Endothelial cell of umbilical vein (primary cell): ENCODE measurements around the gene CFAP20DC. TPM values are rescaled to one million over a fixed set of nuclear protein-coding genes. Genes with fewer than 3 reads are reported as not detected.

Experiments used
- BruUV-seq: library from RNA; stranded (reverse); fragments of 400-500 nt; replicated peaks from 2 replicates; lab custom pipeline; 2021; lab: Mats Ljungman, UMichigan
- CTCF ChIA-PET: fragments of 300-600, 350-600 bp; sonication (Branson Sonifier 250); formaldehyde crosslinking; loops from one replicate; lab custom pipeline; 2021; ENCODE audit warnings: antibody characterized with exemption, inconsistent platforms; lab: Charles Lee
- POLR2A ChIA-PET: fragments of 300-600, 350-600 bp; sonication (Branson Sonifier 250); formaldehyde crosslinking; loops from one replicate; lab custom pipeline; 2021; ENCODE audit warnings: antibody characterized with exemption, inconsistent platforms; lab: Charles Lee
- DNase-seq: peaks from one replicate; pipeline ENCODE4 v3.0.0-alpha.2; 2011; ENCODE audit warnings: low read depth, low spot score
- FAIRE-seq: peaks from 2 replicates; lab custom pipeline; 2011; peaks lifted over from hg19 to GRCh38; lab: Jason Lieb, UNC
- H2AFZ ChIP-seq: 2 replicates; pipeline ENCODE4 v1.6.0; 2012; ENCODE audit warnings: low read depth, low read length, control low read depth, inconsistent platforms
- H3K27ac ChIP-seq: 2 replicates; pipeline ENCODE4 v1.5.1; 2011; ENCODE audit warnings: low read depth, mild to moderate bottlenecking, control low read depth, low read length, moderate library complexity; ENCODE audit not compliant: insufficient read depth
- H3K27me3 ChIP-seq, 2 experiments: 2 replicates each; pipeline versions ENCODE4 v1.6.0 to v1.6.1; 2011; ENCODE audit warnings: low read length in 2 of 2, mixed read lengths in 1 of 2; ENCODE audit not compliant: control insufficient read depth in 2 of 2, insufficient read depth in 2 of 2
- H3K36me3 ChIP-seq, 2 experiments: 2 replicates in 1 of 2; 3 replicates in 1 of 2; pipeline ENCODE4 v1.5.1; 2011; ENCODE audit warnings: low read length in 2 of 2, mild to moderate bottlenecking in 1 of 2, moderate library complexity in 1 of 2; ENCODE audit not compliant: control insufficient read depth in 2 of 2, insufficient read depth in 2 of 2; ENCODE audit errors: extremely low read depth in 1 of 2
- H3K4me1 ChIP-seq: 3 replicates; pipeline ENCODE4 v1.5.1; 2011; ENCODE audit warnings: mild to moderate bottlenecking, low read length; ENCODE audit not compliant: control insufficient read depth, insufficient read depth; ENCODE audit errors: extremely low read depth
- H3K4me2 ChIP-seq: 2 replicates; pipeline ENCODE4 v1.6.1; 2011; ENCODE audit warnings: low read length, control low read depth, mixed read lengths; ENCODE audit not compliant: insufficient read depth
- H3K4me3 ChIP-seq, 3 experiments: fragments of 200-600 bp in 1 of 3; sonication (generic), shearing (Covaris generic) in 1 of 3; replicated peaks in 1 of 3; 2 replicates each; pipeline ENCODE4 v1.5.1; 2011 to 2016; ENCODE audit warnings: control low read depth in 3 of 3, low read length in 3 of 3, mild to moderate bottlenecking in 2 of 3, inconsistent platforms in 1 of 3, low read depth in 1 of 3, moderate library complexity in 1 of 3; ENCODE audit not compliant: insufficient read depth in 1 of 3
- H3K79me2 ChIP-seq: 2 replicates; pipeline ENCODE4 v1.6.0; 2012; ENCODE audit warnings: low read length, inconsistent platforms; ENCODE audit not compliant: control insufficient read depth, insufficient read depth
- H3K9ac ChIP-seq: replicated peaks from 2 replicates; pipeline ENCODE3; 2011; ENCODE audit warnings: low read length, control low read depth; ENCODE audit not compliant: insufficient read depth; ENCODE audit errors: extremely low read depth
- H3K9me1 ChIP-seq: replicated peaks from 3 replicates; pipeline ENCODE4 v1.6.0; 2011; ENCODE audit warnings: mild to moderate bottlenecking, low read length; ENCODE audit not compliant: control insufficient read depth, insufficient read depth; ENCODE audit errors: extremely low read depth
- H3K9me3 ChIP-seq: replicated peaks from 2 replicates; pipeline ENCODE4 v1.5.1; 2012; ENCODE audit warnings: low read length, inconsistent platforms; ENCODE audit not compliant: control insufficient read depth, insufficient read depth
- H4K20me1 ChIP-seq: replicated peaks from 2 replicates; pipeline ENCODE3; 2011; ENCODE audit warnings: mild to moderate bottlenecking, low read length; ENCODE audit not compliant: control insufficient read depth, insufficient read depth; ENCODE audit errors: extremely low read depth
- EZH2 ChIP-seq: IDR thresholded peaks from 2 replicates; pipeline ENCODE4 v1.6.1; 2012; ENCODE audit warnings: borderline replicate concordance, low read depth, mild to moderate bottlenecking, moderate library complexity, low read length, inconsistent platforms; ENCODE audit not compliant: severe bottlenecking
- FOS ChIP-seq: IDR thresholded peaks from 2 replicates; pipeline ENCODE4 v1.6.1; 2011; ENCODE audit warnings: mild to moderate bottlenecking, low read length, moderate library complexity, borderline replicate concordance; ENCODE audit not compliant: insufficient read depth
- GATA2 ChIP-seq: IDR thresholded peaks from 2 replicates; pipeline ENCODE4 v1.7.0; 2011; ENCODE audit warnings: low read depth, mild to moderate bottlenecking, moderate library complexity, mixed read lengths, low read length; ENCODE audit not compliant: insufficient read length, insufficient read depth
- JUN ChIP-seq: IDR thresholded peaks from 2 replicates; pipeline ENCODE4 v1.6.1; 2011; ENCODE audit warnings: borderline replicate concordance, low read depth; ENCODE audit not compliant: insufficient read length, insufficient read depth
- MYC ChIP-seq: IDR thresholded peaks from one replicate; pipeline ENCODE4 v1.6.1; 2011; ENCODE audit warnings: mild to moderate bottlenecking, low read depth, low read length
- POLR2A ChIP-seq: IDR thresholded peaks from 2 replicates; pipeline ENCODE4 v1.6.1; 2012; ENCODE audit warnings: low read depth, mild to moderate bottlenecking, control low read depth, low read length
- POLR2AphosphoS5 ChIP-seq: IDR thresholded peaks from 2 replicates; pipeline ENCODE4 v1.6.1; 2012; ENCODE audit warnings: low read depth, mild to moderate bottlenecking, control low read depth, low read length, moderate library complexity; ENCODE audit not compliant: insufficient read depth
- dilution Hi-C: fragments of 300-500 bp; cut with MboI; formaldehyde crosslinking; loops from one replicate; pipeline ENCODE4 v1.15.0; 2019; ENCODE audit warnings: low sequenced_read_pairs; ENCODE audit not compliant: extremely low pct_ligation_motif_present
- intact Hi-C: fragments of 100-400 bp; cut with micrococcal nuclease; formaldehyde crosslinking; loops from one replicate; pipeline ENCODE4 v1.10.0; 2022
- polyA plus RNA-seq, 4 experiments: library from polyadenylated mRNA; depleted of rRNA in 3 of 4; stranded (reverse) in 3 of 4; unstranded in 1 of 4; fragments of >200 nt; gene quantifications; 2 replicates each; pipeline versions ENCODE4 v1.2.1 to v1.2.3, GENCODE V29; 2011 to 2012; ENCODE audit warnings: missing spikeins in 1 of 4
- total RNA-seq: library from RNA; stranded (reverse); gene quantifications from 2 replicates; pipeline ENCODE4 v1.2.3, GENCODE V29; 2021
- TF ChIP-seq, protein P1 (sequence below), 2 donors: IDR thresholded peaks; 1 replicate in 1 of 2; 2 replicates in 1 of 2; pipeline ENCODE4 v1.5.1; 2011; ENCODE audit warnings: low read length in 2 of 2, mild to moderate bottlenecking in 2 of 2, moderate library complexity in 2 of 2, control low read depth in 1 of 2, inconsistent platforms in 1 of 2, low read depth in 1 of 2; ENCODE audit not compliant: insufficient read depth in 1 of 2; ENCODE audit errors: extremely low read depth in 1 of 2
- TF ChIP-seq, protein P2 (sequence below): IDR thresholded peaks from 2 replicates; pipeline ENCODE4 v1.6.1; 2011; ENCODE audit not compliant: insufficient read depth, insufficient read length

CFAP20DC gene
- total and polyA plus RNA-seq, 2 donors (not counting 3 experiments of a cell fraction or from before 2014, with no cell fraction given) = 0.92 to 2.1 TPM

DNA sequence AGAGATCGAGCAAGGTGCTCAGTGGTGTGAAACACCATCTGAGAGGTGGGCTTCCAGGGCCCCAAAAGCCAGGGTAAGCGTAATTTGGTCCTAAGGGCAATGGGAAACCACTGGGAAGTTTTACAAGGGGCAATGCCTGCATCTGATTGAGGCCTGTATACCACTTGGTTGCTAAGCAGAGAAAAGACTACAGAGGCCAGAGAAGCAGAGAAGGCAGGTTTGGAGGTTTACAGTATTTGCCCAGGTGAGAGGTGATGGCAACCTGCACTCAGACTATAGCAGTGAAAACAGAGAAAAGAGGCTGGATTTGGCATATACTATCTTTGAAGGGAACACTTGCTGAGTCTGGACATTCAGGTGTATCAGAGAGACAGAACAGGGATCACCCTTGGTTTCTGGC lies 249.8 kb downstream of the CFAP20DC start:
- Histone ChIP-seq H3K27me3 (no peaks in the 10 kb centered on the region), H3K36me3 (no peaks in the 10 kb centered on the region), H3K9me1 (no peaks in the 10 kb centered on the region), H4K20me1 (no peaks in the 10 kb centered on the region), H3K9ac (no peak overlapping the region), H3K4me1 (no peaks in the 10 kb centered on the region), H3K27ac (no peak overlapping the region), H3K4me2 (no peak overlapping the region), H3K9me3 (no peaks in the 10 kb centered on the region), H2AFZ (no peak overlapping the region), H3K4me3 (no peak overlapping the region), H3K79me2 (no peaks in the 10 kb centered on the region)
- ChIA-PET CTCF (interaction anchor here (1.0 kb wide), 1 partner anchor 252 kb away, joined by 3 read pairs; no protein-coding TSS in a partner anchor), POLR2A (no interaction called here)
- no peak for FAIRE-seq
- DNase-seq = no peak
- dilution Hi-C loops = no loop called here
- TF ChIP-seq JUN (no peak), FOS (no peak), EZH2 (no peak), MYC (no peak), POLR2A (no peak), GATA2 (no peak), POLR2AphosphoS5 (no peak)
- TF ChIP-seq, protein P1, sequence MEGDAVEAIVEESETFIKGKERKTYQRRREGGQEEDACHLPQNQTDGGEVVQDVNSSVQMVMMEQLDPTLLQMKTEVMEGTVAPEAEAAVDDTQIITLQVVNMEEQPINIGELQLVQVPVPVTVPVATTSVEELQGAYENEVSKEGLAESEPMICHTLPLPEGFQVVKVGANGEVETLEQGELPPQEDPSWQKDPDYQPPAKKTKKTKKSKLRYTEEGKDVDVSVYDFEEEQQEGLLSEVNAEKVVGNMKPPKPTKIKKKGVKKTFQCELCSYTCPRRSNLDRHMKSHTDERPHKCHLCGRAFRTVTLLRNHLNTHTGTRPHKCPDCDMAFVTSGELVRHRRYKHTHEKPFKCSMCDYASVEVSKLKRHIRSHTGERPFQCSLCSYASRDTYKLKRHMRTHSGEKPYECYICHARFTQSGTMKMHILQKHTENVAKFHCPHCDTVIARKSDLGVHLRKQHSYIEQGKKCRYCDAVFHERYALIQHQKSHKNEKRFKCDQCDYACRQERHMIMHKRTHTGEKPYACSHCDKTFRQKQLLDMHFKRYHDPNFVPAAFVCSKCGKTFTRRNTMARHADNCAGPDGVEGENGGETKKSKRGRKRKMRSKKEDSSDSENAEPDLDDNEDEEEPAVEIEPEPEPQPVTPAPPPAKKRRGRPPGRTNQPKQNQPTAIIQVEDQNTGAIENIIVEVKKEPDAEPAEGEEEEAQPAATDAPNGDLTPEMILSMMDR (IDR thresholded peaks at IDR 0.05; ENCODE audit: extremely low read depth in 1 of 2, insufficient read depth in 1 of 2, low read depth in 1 of 2, low read length in 2 of 2) = no peak
- TF ChIP-seq, protein P2, sequence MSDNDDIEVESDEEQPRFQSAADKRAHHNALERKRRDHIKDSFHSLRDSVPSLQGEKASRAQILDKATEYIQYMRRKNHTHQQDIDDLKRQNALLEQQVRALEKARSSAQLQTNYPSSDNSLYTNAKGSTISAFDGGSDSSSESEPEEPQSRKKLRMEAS = no peak
- intact Hi-C loops = no loop called here
- BruUV-seq = no TSS peak
